ENCODE measurements around the gene SASH1. TPM values are rescaled to one million over a fixed set of nuclear protein-coding genes. Genes with fewer than 3 reads are reported as not detected.
A peak's percentile ranks its signal among the peaks of the same experiment; 100 is the strongest.

SASH1 gene
- total and polyA plus RNA-seq, 2 experiments from 2014 or later = 69.1 to 99.0 TPM

DNA sequence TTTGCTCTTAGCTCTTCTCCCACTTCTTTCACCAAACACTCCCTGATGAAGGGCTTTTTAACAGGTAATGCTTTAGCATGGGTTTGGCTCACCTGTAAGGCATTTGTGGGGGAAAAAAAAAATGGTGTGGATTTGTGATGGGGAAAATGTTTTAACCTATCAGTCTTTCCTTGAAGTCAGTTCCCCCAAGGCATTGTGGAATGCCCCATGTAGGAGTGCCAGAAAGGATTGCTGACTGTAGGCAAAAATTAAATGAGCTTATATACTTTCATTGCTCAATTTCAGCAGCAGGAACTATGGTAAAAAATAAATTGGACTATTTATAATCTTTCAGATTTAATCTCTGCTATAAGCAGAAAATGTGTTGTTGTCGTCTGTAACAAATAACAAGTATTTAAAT lies 10.6 kb upstream of the SASH1 start:
- Histone ChIP-seq H3K27me3 (replicated peaks; ENCODE audit: insufficient read depth) (no peaks in the 10 kb centered on the region), H3K79me2 (ENCODE audit: insufficient read depth) (peaks cover 85% of the 10 kb centered on the region), H3K27ac (peak overlapping the region; percentile 21; the same call in 1 of the 2 replicates), H3K4me2 (ENCODE audit: unreplicated experiment) (no peak overlapping the region), H3F3A (ENCODE audit: insufficient read depth) (peaks cover 39% of the 10 kb centered on the region), H3K4me1 (ENCODE audit: insufficient read depth) (peaks cover 51% of the 10 kb centered on the region), H3K9me2 (ENCODE audit: insufficient read depth) (no peaks in the 10 kb centered on the region), H4K20me1 (ENCODE audit: insufficient read depth) (no peaks in the 10 kb centered on the region), H3K4me3 (no peak overlapping the region), H3K9ac (no peak overlapping the region), H2AFZ (no peak overlapping the region), H3K36me3 (ENCODE audit: low read depth) (no peaks in the 10 kb centered on the region), H3K9me3 (ENCODE audit: low read depth) (no peaks in the 10 kb centered on the region)
- in situ Hi-C loops (cut with MboI) = no loop called here
- no peak for TF ChIP-seq EZH2 (IDR thresholded peaks at IDR 0.05; ENCODE audit: insufficient read depth, poor library complexity, severe bottlenecking)
- no peak for TF ChIP-seq EZH2phosphoT487 (IDR thresholded peaks at IDR 0.05; ENCODE audit: insufficient read depth, low read depth)
- WGBS, 2 experiments (ENCODE audit: low coverage in 1 of 2, low lambda C conversion rate in 2 of 2, missing lambda C conversion rate in 2 of 2) = 90 to 100% methylated on average over 1 of the region's 1 CpG
- peak; percentile 26 for DNase-seq

DNA sequence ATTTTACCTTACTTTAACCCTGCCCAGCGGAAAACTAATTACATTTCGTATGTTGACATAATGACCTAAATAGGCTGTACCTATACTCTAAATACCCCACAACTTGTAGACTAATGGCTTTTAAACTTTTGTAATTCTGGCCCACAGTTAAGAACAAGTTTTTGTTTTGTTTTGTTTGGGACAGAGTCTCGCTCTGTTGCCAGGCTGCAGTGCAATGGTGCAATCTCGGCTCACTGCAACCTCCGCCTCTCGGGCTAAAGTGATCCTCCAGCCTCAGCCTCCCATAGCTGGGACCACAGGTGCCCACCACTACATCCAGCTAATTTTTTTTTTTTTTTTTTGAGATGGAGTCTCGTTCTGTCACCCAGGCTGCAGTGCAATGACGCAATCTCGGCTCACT lies 5.7 kb upstream of the SASH1 start:
- Histone ChIP-seq H3K36me3 (ENCODE audit: low read depth) (peaks cover 8% of the 10 kb centered on the region; the same call in 1 of the 2 replicates), H3K9me3 (ENCODE audit: low read depth) (no peaks in the 10 kb centered on the region), H3K4me3 (no peak overlapping the region), H3K27ac (peak overlapping the region; percentile 50; the same call in 1 of the 2 replicates), H3K27me3 (replicated peaks; ENCODE audit: insufficient read depth) (no peaks in the 10 kb centered on the region), H3K9me2 (ENCODE audit: insufficient read depth) (no peaks in the 10 kb centered on the region), H3K79me2 (ENCODE audit: insufficient read depth) (peaks cover 95% of the 10 kb centered on the region), H3F3A (ENCODE audit: insufficient read depth) (peaks cover 15% of the 10 kb centered on the region; the same call in 1 of the 2 replicates), H3K4me2 (ENCODE audit: unreplicated experiment) (no peak overlapping the region), H2AFZ (no peak overlapping the region), H3K9ac (no peak overlapping the region), H3K4me1 (ENCODE audit: insufficient read depth) (peaks cover 22% of the 10 kb centered on the region), H4K20me1 (ENCODE audit: insufficient read depth) (no peaks in the 10 kb centered on the region)
- no peak for TF ChIP-seq EZH2 (IDR thresholded peaks at IDR 0.05; ENCODE audit: insufficient read depth, poor library complexity, severe bottlenecking)
- TF ChIP-seq EZH2phosphoT487 (IDR thresholded peaks at IDR 0.05; ENCODE audit: insufficient read depth, low read depth) = no peak
- WGBS, 2 experiments (ENCODE audit: low coverage in 1 of 2, low lambda C conversion rate in 2 of 2, missing lambda C conversion rate in 2 of 2) = 93 to 94% methylated on average over 8 to 9 of the region's 9 CpGs
- in situ Hi-C loops (cut with MboI) = no loop called here
- DNase-seq = no peak

DNA sequence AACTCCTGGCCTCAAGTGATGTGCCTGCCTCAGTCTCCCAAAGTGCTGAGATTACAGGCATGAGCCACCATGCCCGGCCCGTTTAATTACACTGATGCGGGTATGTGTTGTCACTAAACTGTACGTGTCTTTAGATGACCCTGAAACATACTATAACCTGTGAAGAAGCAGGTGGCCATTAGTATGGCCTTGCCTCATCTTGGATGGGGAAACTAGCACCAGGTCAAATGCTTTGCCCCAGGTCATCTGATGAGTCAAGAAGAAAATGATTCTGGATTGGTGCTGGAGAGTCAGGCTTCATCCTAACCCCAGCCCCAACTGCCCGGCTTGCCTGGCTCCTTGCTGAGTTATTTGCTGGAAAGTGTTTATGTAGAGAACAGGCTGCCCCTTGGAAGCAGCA lies 2.9 kb upstream of the SASH1 start:
- in situ Hi-C loops (cut with MboI) = no loop called here
- no peak overlapping the region for H3K9ac ChIP-seq
- H3K9me2 ChIP-seq (ENCODE audit: insufficient read depth) = no peaks in the 10 kb centered on the region
- no peak for DNase-seq
- H3K4me3 ChIP-seq = no peak overlapping the region
- WGBS, 2 experiments (ENCODE audit: low coverage in 1 of 2, low lambda C conversion rate in 2 of 2, missing lambda C conversion rate in 2 of 2) = 95 to 98% methylated on average over 5 of the region's 5 CpGs
- H3K79me2 ChIP-seq (ENCODE audit: insufficient read depth) = peaks cover 93% of the 10 kb centered on the region
- no peak overlapping the region for H3K27ac ChIP-seq
- no peak overlapping the region for H2AFZ ChIP-seq
- H3K4me2 ChIP-seq (ENCODE audit: unreplicated experiment) = no peak overlapping the region
- H4K20me1 ChIP-seq (ENCODE audit: insufficient read depth) = no peaks in the 10 kb centered on the region
- no peaks in the 10 kb centered on the region for H3K27me3 ChIP-seq (replicated peaks; ENCODE audit: insufficient read depth)
- peaks cover 31% of the 10 kb centered on the region for H3K4me1 ChIP-seq (ENCODE audit: insufficient read depth)
- TF ChIP-seq EZH2 (IDR thresholded peaks at IDR 0.05; ENCODE audit: insufficient read depth, poor library complexity, severe bottlenecking) (no peak), EZH2phosphoT487 (IDR thresholded peaks at IDR 0.05; ENCODE audit: insufficient read depth, low read depth) (no peak)
- peaks cover 22% of the 10 kb centered on the region; the same call in 1 of the 2 replicates for H3F3A ChIP-seq (ENCODE audit: insufficient read depth)
- H3K9me3 ChIP-seq (ENCODE audit: low read depth) = no peaks in the 10 kb centered on the region
- H3K36me3 ChIP-seq (ENCODE audit: low read depth) = peaks cover 8% of the 10 kb centered on the region; the same call in 1 of the 2 replicates

DNA sequence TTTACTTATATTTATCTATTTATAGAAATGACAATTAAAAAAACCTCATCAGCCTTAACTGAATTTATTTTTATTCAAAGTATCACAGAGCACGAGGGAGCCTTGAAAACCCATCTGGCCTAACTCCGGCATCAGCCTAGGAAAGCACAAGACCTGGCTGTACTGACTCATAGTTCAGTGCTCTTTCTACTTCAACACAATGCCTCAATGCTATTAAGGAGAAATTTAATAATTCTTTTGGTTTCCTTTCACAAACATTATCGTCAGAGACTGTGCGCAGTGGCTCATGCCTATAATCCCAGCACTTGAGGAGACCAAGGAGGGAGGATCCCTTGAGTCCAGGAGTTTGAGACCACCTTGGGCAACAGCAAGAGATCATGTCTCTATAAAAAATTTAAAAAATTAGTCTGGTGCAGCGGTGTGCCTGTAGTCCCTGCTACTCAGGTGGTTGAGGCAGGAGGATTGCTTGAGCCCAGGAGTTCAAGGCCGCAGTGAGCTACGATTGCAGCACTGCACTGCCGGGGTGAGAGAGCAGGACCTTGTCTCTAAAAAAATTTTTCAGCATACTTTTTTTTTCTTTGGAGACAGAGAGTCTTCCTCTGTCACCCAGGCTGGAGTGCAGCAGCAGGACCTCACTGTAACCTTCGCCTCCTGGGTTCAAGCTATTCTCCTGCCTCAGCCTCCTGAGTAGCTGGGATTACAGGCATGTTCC lies 1.9 kb upstream of the SASH1 start:
- H3K27ac ChIP-seq = no peak overlapping the region
- no peak overlapping the region for H2AFZ ChIP-seq
- H3K27me3 ChIP-seq (replicated peaks; ENCODE audit: insufficient read depth) = no peaks in the 10 kb centered on the region
- H3K4me2 ChIP-seq (ENCODE audit: unreplicated experiment) = no peak overlapping the region
- 98 to 99% methylated on average over 9 of the region's 9 CpGs for WGBS, 2 experiments (ENCODE audit: low coverage in 1 of 2, low lambda C conversion rate in 2 of 2, missing lambda C conversion rate in 2 of 2)
- in situ Hi-C loops (cut with MboI) = no loop called here
- no peaks in the 10 kb centered on the region for H3K9me3 ChIP-seq (ENCODE audit: low read depth)
- H3K79me2 ChIP-seq (ENCODE audit: insufficient read depth) = peaks cover 93% of the 10 kb centered on the region
- DNase-seq = no peak
- H3K4me1 ChIP-seq (ENCODE audit: insufficient read depth) = peaks cover 32% of the 10 kb centered on the region
- peaks cover 8% of the 10 kb centered on the region; the same call in 1 of the 2 replicates for H3K36me3 ChIP-seq (ENCODE audit: low read depth)
- no peaks in the 10 kb centered on the region for H3K9me2 ChIP-seq (ENCODE audit: insufficient read depth)
- no peaks in the 10 kb centered on the region for H4K20me1 ChIP-seq (ENCODE audit: insufficient read depth)
- H3F3A ChIP-seq (ENCODE audit: insufficient read depth) = peaks cover 16% of the 10 kb centered on the region; the same call in 1 of the 2 replicates
- H3K4me3 ChIP-seq = no peak overlapping the region
- TF ChIP-seq EZH2phosphoT487 (IDR thresholded peaks at IDR 0.05; ENCODE audit: insufficient read depth, low read depth) = no peak
- no peak for TF ChIP-seq EZH2 (IDR thresholded peaks at IDR 0.05; ENCODE audit: insufficient read depth, poor library complexity, severe bottlenecking)
- no peak overlapping the region; the same call in 1 of the 2 replicates for H3K9ac ChIP-seq

Measured in GM23248 (cell line).